ENCODE results near the gene PALM.
A peak's percentile ranks its signal among the peaks of the same experiment; 100 is the strongest.

The PALM gene

GRCh38 chr19:734716-735115 lies 26.0 kb downstream of the PALM start:
- Histone ChIP-seq H4K20me1 (ENCODE audit: insufficient read depth, low read length) (no peaks in the 10 kb centered on the region), H3K4me3 (ENCODE audit: low read length) (no peak overlapping the region), H3K27ac (ENCODE audit: low read length) (no peak overlapping the region), H3K4me1 (ENCODE audit: low read length) (no peaks in the 10 kb centered on the region), H2AFZ (ENCODE audit: low read length) (no peak overlapping the region), H3K79me2 (ENCODE audit: low read length) (no peaks in the 10 kb centered on the region), H3K9me2 (replicated peaks; ENCODE audit: insufficient read depth, low read length) (no peaks in the 10 kb centered on the region), H3K27me3 (replicated peaks; ENCODE audit: insufficient read depth, low read length) (peaks cover 82% of the 10 kb centered on the region), H3K9me3 (replicated peaks; ENCODE audit: insufficient read depth, low read length) (no peaks in the 10 kb centered on the region), H3K4me2 (ENCODE audit: low read depth, low read length) (no peak overlapping the region), H3F3A (ENCODE audit: insufficient read depth, low read length) (no peaks in the 10 kb centered on the region), H3K9ac (ENCODE audit: low read length) (no peak overlapping the region), H3K36me3 (replicated peaks; ENCODE audit: insufficient read depth, low read length) (no peaks in the 10 kb centered on the region)
- TF ChIP-seq EZH2 (optimal IDR thresholded peaks at IDR 0.05; ENCODE audit: low read depth, low read length) = no peak
- no peak for TF ChIP-seq EZH2phosphoT487 (IDR thresholded peaks at IDR 0.05; ENCODE audit: low read length)
- no peak for TF ChIP-seq CTCF (IDR thresholded peaks at IDR 0.05; ENCODE audit: low read length)
- no peak for DNase-seq

GRCh38 chr19:736125-736524 lies 27.4 kb downstream of the PALM start:
- no peak overlapping the region for H3K27ac ChIP-seq (ENCODE audit: low read length)
- H3K9ac ChIP-seq (ENCODE audit: low read length) = no peak overlapping the region
- no peak overlapping the region for H2AFZ ChIP-seq (ENCODE audit: low read length)
- H3K4me1 ChIP-seq (ENCODE audit: low read length) = no peaks in the 10 kb centered on the region
- no peaks in the 10 kb centered on the region for H3K36me3 ChIP-seq (replicated peaks; ENCODE audit: insufficient read depth, low read length)
- H3F3A ChIP-seq (ENCODE audit: insufficient read depth, low read length) = no peaks in the 10 kb centered on the region
- H3K9me3 ChIP-seq (replicated peaks; ENCODE audit: insufficient read depth, low read length) = no peaks in the 10 kb centered on the region
- no peak for TF ChIP-seq EZH2phosphoT487 (IDR thresholded peaks at IDR 0.05; ENCODE audit: low read length)
- TF ChIP-seq EZH2 (optimal IDR thresholded peaks at IDR 0.05; ENCODE audit: low read depth, low read length) = no peak
- no peak for TF ChIP-seq CTCF (IDR thresholded peaks at IDR 0.05; ENCODE audit: low read length)
- no peaks in the 10 kb centered on the region for H3K79me2 ChIP-seq (ENCODE audit: low read length)
- DNase-seq = no peak
- H4K20me1 ChIP-seq (ENCODE audit: insufficient read depth, low read length) = no peaks in the 10 kb centered on the region
- H3K4me2 ChIP-seq (ENCODE audit: low read depth, low read length) = no peak overlapping the region
- no peak overlapping the region for H3K4me3 ChIP-seq (ENCODE audit: low read length)
- peaks cover 82% of the 10 kb centered on the region for H3K27me3 ChIP-seq (replicated peaks; ENCODE audit: insufficient read depth, low read length)
- no peaks in the 10 kb centered on the region for H3K9me2 ChIP-seq (replicated peaks; ENCODE audit: insufficient read depth, low read length)

- Histone ChIP-seq H3K4me3 (ENCODE audit: low read length) (no peak overlapping the region), H3K4me2 (ENCODE audit: low read depth, low read length) (no peak overlapping the region), H2AFZ (ENCODE audit: low read length) (no peak overlapping the region), H3K4me1 (ENCODE audit: low read length) (no peaks in the 10 kb centered on the region), H3K27me3 (replicated peaks; ENCODE audit: insufficient read depth, low read length) (peaks cover 81% of the 10 kb centered on the region), H3F3A (ENCODE audit: insufficient read depth, low read length) (no peaks in the 10 kb centered on the region), H3K9me3 (replicated peaks; ENCODE audit: insufficient read depth, low read length) (no peaks in the 10 kb centered on the region), H3K9ac (ENCODE audit: low read length) (no peak overlapping the region), H4K20me1 (ENCODE audit: insufficient read depth, low read length) (no peaks in the 10 kb centered on the region), H3K36me3 (replicated peaks; ENCODE audit: insufficient read depth, low read length) (no peaks in the 10 kb centered on the region), H3K79me2 (ENCODE audit: low read length) (no peaks in the 10 kb centered on the region), H3K9me2 (replicated peaks; ENCODE audit: insufficient read depth, low read length) (no peaks in the 10 kb centered on the region), H3K27ac (ENCODE audit: low read length) (no peak overlapping the region)
- DNase-seq = peak; percentile 30
- no peak for TF ChIP-seq EZH2phosphoT487 (IDR thresholded peaks at IDR 0.05; ENCODE audit: low read length)
- TF ChIP-seq CTCF (IDR thresholded peaks at IDR 0.05; ENCODE audit: low read length) = peak; percentile 70
These were observed 28.9 kb downstream of the PALM start for GRCh38 chr19:737591-738093.
